H1 (cell line): ENCODE data around the gene CYP17A1. TPM values are rescaled to one million over a fixed set of nuclear protein-coding genes. Genes with fewer than 3 reads are reported as not detected.

Source experiments
- CTCF ChIA-PET: fragments of 300-600 bp; sonication (Branson Sonifier 250); formaldehyde crosslinking; loops from one replicate; lab custom pipeline; 2021; ENCODE audit not compliant: partially characterized antibody; lab: Charles Lee
- POLR2A ChIA-PET: fragments of 300-600 bp; sonication (Branson Sonifier 250); formaldehyde crosslinking; loops from one replicate; lab custom pipeline; 2021; ENCODE audit warnings: inconsistent platforms; ENCODE audit not compliant: partially characterized antibody; lab: Charles Lee
- DNase-seq, 2 experiments: peaks; one replicate each; pipeline versions ENCODE4 v3.0.0 to v3.0.0-alpha.2; 2010 to 2022; ENCODE audit warnings: low spot score in 2 of 2, low read depth in 1 of 2, mixed read lengths in 1 of 2
- FAIRE-seq: peaks from 2 replicates; lab custom pipeline; 2011; peaks lifted over from hg19 to GRCh38; lab: Jason Lieb, UNC
- H2AFZ ChIP-seq: 2 replicates; pipeline ENCODE4 v1.8.1; 2012; ENCODE audit warnings: low read length, inconsistent platforms
- H2AK5ac ChIP-seq: 2 replicates; pipeline ENCODE4 v1.6.1; 2013; ENCODE audit warnings: low read depth, low read length
- H2BK120ac ChIP-seq: replicated peaks from 2 replicates; pipeline ENCODE3; 2013; ENCODE audit warnings: low read depth, low read length, inconsistent platforms
- H2BK12ac ChIP-seq: 2 replicates; pipeline ENCODE4 v1.6.1; 2013; ENCODE audit warnings: low read depth, low read length
- H2BK15ac ChIP-seq: 2 replicates; pipeline ENCODE4 v1.6.1; 2013; ENCODE audit warnings: low read length
- H2BK20ac ChIP-seq: 2 replicates; pipeline ENCODE4 v1.6.1; 2013; ENCODE audit warnings: low read length
- H2BK5ac ChIP-seq: 2 replicates; pipeline ENCODE4 v1.6.1; 2013; ENCODE audit warnings: low read depth, low read length
- H3K14ac ChIP-seq: 2 replicates; pipeline ENCODE4 v1.6.1; 2013; ENCODE audit warnings: inconsistent platforms; ENCODE audit not compliant: insufficient read length
- H3K18ac ChIP-seq: 2 replicates; pipeline ENCODE4 v1.6.1; 2013; ENCODE audit warnings: low read length; ENCODE audit errors: extremely low read depth
- H3K23ac ChIP-seq: 2 replicates; pipeline ENCODE4 v1.6.1; 2013; ENCODE audit warnings: inconsistent platforms; ENCODE audit not compliant: insufficient read length
- H3K23me2 ChIP-seq: 2 replicates; pipeline ENCODE4 v1.6.1; 2013; ENCODE audit warnings: low read depth, low read length
- H3K27ac ChIP-seq: 2 replicates; pipeline ENCODE4 v1.6.1; 2011; ENCODE audit warnings: low read depth, low read length, inconsistent platforms
- H3K27me3 ChIP-seq, 4 experiments: replicated peaks in 1 of 4; 1 replicate in 1 of 4; 2 replicates in 3 of 4; pipeline versions ENCODE4 v1.6.1 to v1.8.1; 2011 to 2013; ENCODE audit warnings: low read length in 3 of 4, mild to moderate bottlenecking in 3 of 4, inconsistent platforms in 2 of 4, mixed read lengths in 2 of 4, moderate library complexity in 1 of 4; ENCODE audit not compliant: control insufficient read depth in 3 of 4, insufficient read depth in 3 of 4; ENCODE audit errors: extremely low read depth in 1 of 4
- H3K36me3 ChIP-seq, 4 experiments: 2 replicates each; pipeline versions ENCODE4 v1.6.1 to v1.8.1; 2011 to 2013; ENCODE audit warnings: mild to moderate bottlenecking in 4 of 4, low read length in 3 of 4, moderate library complexity in 2 of 4, control low read depth in 1 of 4, inconsistent platforms in 1 of 4; ENCODE audit not compliant: insufficient read depth in 4 of 4, control insufficient read depth in 2 of 4
- H3K4ac ChIP-seq: replicated peaks from 2 replicates; pipeline ENCODE3; 2013; ENCODE audit warnings: low read length, low read depth, mixed read lengths, inconsistent platforms; ENCODE audit not compliant: insufficient read length
- H3K4me1 ChIP-seq, 4 experiments: replicated peaks in 1 of 4; 1 replicate in 1 of 4; 2 replicates in 3 of 4; pipeline versions ENCODE4 v1.6.1 to v1.8.1; 2011 to 2013; ENCODE audit warnings: low read length in 3 of 4, inconsistent platforms in 2 of 4, mixed read lengths in 1 of 4; ENCODE audit not compliant: insufficient read depth in 4 of 4, control insufficient read depth in 3 of 4
- H3K4me2 ChIP-seq, 2 experiments: 2 replicates each; pipeline versions ENCODE4 v1.6.1 to v1.8.1; 2011 to 2013; ENCODE audit warnings: low read depth in 2 of 2, low read length in 2 of 2, control low read depth in 1 of 2, inconsistent platforms in 1 of 2, mild to moderate bottlenecking in 1 of 2; ENCODE audit not compliant: insufficient read depth in 1 of 2
- H3K4me3 ChIP-seq, 4 experiments: fragments of 200-600, 300-600 bp in 1 of 4; sonication (generic), shearing (Covaris generic), sonication (Bioruptor Twin) in 1 of 4; 2 replicates each; pipeline versions ENCODE4 v1.5.1 to v1.8.1; 2011 to 2016; ENCODE audit warnings: low read length in 4 of 4, low read depth in 3 of 4, control low read depth in 2 of 4, inconsistent platforms in 2 of 4, mild to moderate bottlenecking in 2 of 4, mixed read lengths in 1 of 4, moderate library complexity in 1 of 4; ENCODE audit not compliant: insufficient read depth in 2 of 4; ENCODE audit errors: extremely low read depth in 1 of 4
- H3K56ac ChIP-seq: replicated peaks from 2 replicates; pipeline ENCODE3; 2013; ENCODE audit warnings: low read depth, mild to moderate bottlenecking, mixed read lengths, low read length, inconsistent platforms; ENCODE audit not compliant: insufficient read length
- H3K79me1 ChIP-seq: 2 replicates; pipeline ENCODE4 v1.6.1; 2013; ENCODE audit warnings: low read depth, low read length, control low read depth
- H3K79me2 ChIP-seq, 2 experiments: 2 replicates each; pipeline versions ENCODE4 v1.6.1 to v1.8.1; 2012 to 2013; ENCODE audit warnings: low read length in 2 of 2, mild to moderate bottlenecking in 2 of 2, inconsistent platforms in 1 of 2; ENCODE audit not compliant: insufficient read depth in 2 of 2, control insufficient read depth in 1 of 2
- H3K9ac ChIP-seq, 4 experiments: replicated peaks in 1 of 4; 1 replicate in 1 of 4; 2 replicates in 3 of 4; pipeline versions ENCODE4 v1.6.1 to v1.8.1; 2011 to 2013; ENCODE audit warnings: low read depth in 3 of 4, low read length in 3 of 4, control low read depth in 2 of 4, mild to moderate bottlenecking in 2 of 4, moderate library complexity in 2 of 4, inconsistent platforms in 1 of 4; ENCODE audit errors: extremely low read depth in 1 of 4
- H3K9me3 ChIP-seq, 2 experiments: 2 replicates each; pipeline versions ENCODE4 v1.6.1 to v1.8.1; 2012 to 2013; ENCODE audit warnings: mild to moderate bottlenecking in 2 of 2, moderate library complexity in 2 of 2, control low read depth in 1 of 2, inconsistent platforms in 1 of 2, low read depth in 1 of 2, low read length in 1 of 2, mixed read lengths in 1 of 2; ENCODE audit not compliant: insufficient read depth in 2 of 2
- H4K20me1 ChIP-seq, 2 experiments: replicated peaks in 1 of 2; 2 replicates each; pipeline versions ENCODE3 to v1.8.1; 2011 to 2013; ENCODE audit warnings: inconsistent platforms in 2 of 2, low read length in 2 of 2, mild to moderate bottlenecking in 1 of 2; ENCODE audit not compliant: insufficient read depth in 2 of 2, control insufficient read depth in 1 of 2
- H4K5ac ChIP-seq: 2 replicates; pipeline ENCODE4 v1.6.1; 2013; ENCODE audit warnings: low read length, low read depth, mixed read lengths, inconsistent platforms; ENCODE audit not compliant: insufficient read length
- H4K8ac ChIP-seq: 2 replicates; pipeline ENCODE4 v1.8.0; 2013; ENCODE audit warnings: mild to moderate bottlenecking, moderate library complexity, low read length, inconsistent platforms; ENCODE audit not compliant: insufficient read depth; ENCODE audit errors: extremely low read depth
- H4K91ac ChIP-seq: replicated peaks from 2 replicates; pipeline ENCODE3; 2013; ENCODE audit warnings: low read length, mixed read lengths, inconsistent platforms; ENCODE audit not compliant: insufficient read length
- NANOG ChIP-seq: IDR thresholded peaks from 2 replicates; pipeline ENCODE4 v1.6.1; 2011; ENCODE audit warnings: low read length, low read depth, mild to moderate bottlenecking, inconsistent platforms; ENCODE audit not compliant: insufficient read depth, poor library complexity, severe bottlenecking
- POLR2A ChIP-seq, 2 experiments: IDR thresholded peaks; 1 replicate in 1 of 2; 2 replicates in 1 of 2; pipeline ENCODE4 v1.6.1; 2011; ENCODE audit warnings: low read depth in 2 of 2, low read length in 2 of 2, mild to moderate bottlenecking in 2 of 2; ENCODE audit errors: control extremely low read depth in 1 of 2
- SP4 ChIP-seq: IDR thresholded peaks from 2 replicates; pipeline ENCODE4 v1.6.1; 2012; ENCODE audit warnings: low read length, inconsistent platforms
- TAF1 ChIP-seq: IDR thresholded peaks from 2 replicates; pipeline ENCODE4 v1.6.1; 2011; ENCODE audit warnings: mild to moderate bottlenecking, low read depth, low read length
- TAF7 ChIP-seq: optimal IDR thresholded peaks from 2 replicates; pipeline ENCODE3; 2011; ENCODE audit warnings: low read depth, mild to moderate bottlenecking, inconsistent platforms, low read length, moderate library complexity, borderline replicate concordance
- WGBS, 2 experiments: shearing (Covaris generic) in 1 of 2; methylation state at CpG; one replicate each; pipeline versions ENCODE4 v1.1.6 to v1.1.7; 2013 to 2015; ENCODE audit warnings: low lambda C conversion rate in 2 of 2, mixed read lengths in 2 of 2, inconsistent platforms in 1 of 2, low coverage in 1 of 2, missing lambda C conversion rate in 1 of 2; ENCODE audit not compliant: insufficient replicate concordance in 2 of 2, insufficient coverage in 1 of 2, insufficient read length in 1 of 2; ENCODE audit errors: extremely low coverage in 1 of 2, missing lambda C conversion rate in 1 of 2; 5-methylcytosine and 5-hydroxymethylcytosine counted together
- polyA plus RNA-seq, 7 experiments: library from polyadenylated mRNA; depleted of rRNA in 3 of 7; stranded (reverse) in 5 of 7; unstranded in 2 of 7; fragments of >200 nt in 5 of 7; fragments of 200-250 nt in 2 of 7; gene quantifications; 1 replicate in 5 of 7; 2 replicates in 1 of 7; 4 replicates in 1 of 7; pipeline versions ENCODE4 v1.2.1 to v1.2.3, GENCODE V29; 2011 to 2013; ENCODE audit warnings: missing spikeins in 2 of 7, mixed read lengths in 2 of 7
- total RNA-seq: library from RNA; stranded (reverse); fragmentation: NEBNext Ultra II Directional; extraction: Animal tissue kit (Norgen Biotek cat#: 25700); gene quantifications from 2 replicates; pipeline ENCODE4 v1.2.1, GENCODE V29; 2021
- TF ChIP-seq, protein P1 (sequence below): IDR thresholded peaks from 2 replicates; pipeline ENCODE4 v1.6.1; 2012; ENCODE audit warnings: inconsistent platforms

CYP17A1 gene
- total and polyA plus RNA-seq, 2 of the 8 experiments (the other 6 are each of a cell fraction or from before 2014, with no cell fraction given), result not detected

DNA sequence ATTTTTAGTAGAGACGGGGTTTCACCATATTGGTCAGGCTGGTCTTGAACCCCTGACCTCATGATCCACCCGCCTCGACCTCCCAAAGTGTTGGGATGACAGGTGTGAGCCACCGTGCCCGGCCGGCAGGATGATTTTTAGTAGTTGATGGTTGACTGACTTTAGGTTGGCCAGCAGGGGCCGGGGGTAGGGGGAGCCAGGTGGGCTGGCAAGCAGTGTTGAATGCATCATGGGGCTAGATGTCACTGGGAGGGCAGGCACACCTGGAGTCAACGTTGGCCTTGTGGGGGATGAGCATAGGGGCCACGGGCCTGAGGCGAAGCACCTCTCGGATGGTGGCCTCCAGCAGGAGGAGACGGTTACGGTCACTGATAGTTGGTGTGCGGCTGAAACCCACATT lies 5.0 kb downstream of the CYP17A1 start:
- H3K4ac ChIP-seq, result no peak overlapping the region
- no peaks in the 10 kb centered on the region; a peak in 1 of 7 replicates for H3K27me3 ChIP-seq
- H4K5ac ChIP-seq, result no peak overlapping the region
- no peak overlapping the region for H3K4me3 ChIP-seq
- H3K56ac ChIP-seq, result no peak overlapping the region
- H2AK5ac ChIP-seq, result no peak overlapping the region
- no peak overlapping the region for H2BK5ac ChIP-seq
- TF ChIP-seq NANOG, result no peak
- TF ChIP-seq, protein P1, sequence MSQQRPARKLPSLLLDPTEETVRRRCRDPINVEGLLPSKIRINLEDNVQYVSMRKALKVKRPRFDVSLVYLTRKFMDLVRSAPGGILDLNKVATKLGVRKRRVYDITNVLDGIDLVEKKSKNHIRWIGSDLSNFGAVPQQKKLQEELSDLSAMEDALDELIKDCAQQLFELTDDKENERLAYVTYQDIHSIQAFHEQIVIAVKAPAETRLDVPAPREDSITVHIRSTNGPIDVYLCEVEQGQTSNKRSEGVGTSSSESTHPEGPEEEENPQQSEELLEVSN, result no peak
- TF ChIP-seq SP4, result no peak
- TF ChIP-seq TAF1, result no peak
- TF ChIP-seq TAF7, result no peak
- no peak for TF ChIP-seq POLR2A (IDR thresholded peaks at IDR 0.05; ENCODE audit: control extremely low read depth in 1 of 2, low read depth in 2 of 2, low read length in 2 of 2)
- H3K14ac ChIP-seq, result no peak overlapping the region
- no peak overlapping the region for H3K27ac ChIP-seq
- no peak overlapping the region for H2BK120ac ChIP-seq
- no peak overlapping the region for H3K18ac ChIP-seq
- ChIA-PET CTCF (interaction anchor here (0.7 to 11.3 kb wide), 6 partner anchors 10 to 248 kb away, joined by 3 to 118 read pairs (median 4); no protein-coding TSS in a partner anchor), POLR2A (interaction anchor here (1.4 kb wide), 1 partner anchor 86 kb away, joined by 3 read pairs; the partner anchor contains the start of gene CNNM2)
- no peak overlapping the region for H3K23ac ChIP-seq
- WGBS, 2 experiments, result 86% methylated on average over 14 of the region's 14 CpGs; no CpG with 5 or more reads in 1 of the 2 experiments
- H4K8ac ChIP-seq, result no peak overlapping the region
- no peak for FAIRE-seq
- 0 out of 7 replicates have a peak, but pooled peaks cover 0 to 2% (median 0%) of the 10 kb centered on the region in 4 experiments for H3K4me1 ChIP-seq
- H2BK15ac ChIP-seq, result no peak overlapping the region
- peak overlapping the region; percentile 12 for H4K91ac ChIP-seq
- no peak overlapping the region for H2AFZ ChIP-seq
- no peaks in the 10 kb centered on the region for H3K79me1 ChIP-seq
- DNase-seq, result no peak
- H2BK12ac ChIP-seq, result no peak overlapping the region
- no peaks in the 10 kb centered on the region for H3K79me2 ChIP-seq
- H3K4me2 ChIP-seq, result no peak overlapping the region
- no peaks in the 10 kb centered on the region; the same call in 1 of the 2 replicates for H3K23me2 ChIP-seq
- no peaks in the 10 kb centered on the region for H3K36me3 ChIP-seq
- no peak overlapping the region for H3K9ac ChIP-seq
- no peaks in the 10 kb centered on the region for H4K20me1 ChIP-seq
- H3K9me3 ChIP-seq, result no peaks in the 10 kb centered on the region
- H2BK20ac ChIP-seq, result no peak overlapping the region
